RCC 7860 (cell line): Measurements from ENCODE around the gene SFI1.

Source experiments
- DNase-seq: peaks from one replicate; pipeline ENCODE4 v3.0.0-alpha.2; 2015; ENCODE audit warnings: low spot score
- FAIRE-seq: peaks from 2 replicates; lab custom pipeline; 2012; peaks lifted over from hg19 to GRCh38; lab: Jason Lieb, UNC

Gene SFI1

DNA sequence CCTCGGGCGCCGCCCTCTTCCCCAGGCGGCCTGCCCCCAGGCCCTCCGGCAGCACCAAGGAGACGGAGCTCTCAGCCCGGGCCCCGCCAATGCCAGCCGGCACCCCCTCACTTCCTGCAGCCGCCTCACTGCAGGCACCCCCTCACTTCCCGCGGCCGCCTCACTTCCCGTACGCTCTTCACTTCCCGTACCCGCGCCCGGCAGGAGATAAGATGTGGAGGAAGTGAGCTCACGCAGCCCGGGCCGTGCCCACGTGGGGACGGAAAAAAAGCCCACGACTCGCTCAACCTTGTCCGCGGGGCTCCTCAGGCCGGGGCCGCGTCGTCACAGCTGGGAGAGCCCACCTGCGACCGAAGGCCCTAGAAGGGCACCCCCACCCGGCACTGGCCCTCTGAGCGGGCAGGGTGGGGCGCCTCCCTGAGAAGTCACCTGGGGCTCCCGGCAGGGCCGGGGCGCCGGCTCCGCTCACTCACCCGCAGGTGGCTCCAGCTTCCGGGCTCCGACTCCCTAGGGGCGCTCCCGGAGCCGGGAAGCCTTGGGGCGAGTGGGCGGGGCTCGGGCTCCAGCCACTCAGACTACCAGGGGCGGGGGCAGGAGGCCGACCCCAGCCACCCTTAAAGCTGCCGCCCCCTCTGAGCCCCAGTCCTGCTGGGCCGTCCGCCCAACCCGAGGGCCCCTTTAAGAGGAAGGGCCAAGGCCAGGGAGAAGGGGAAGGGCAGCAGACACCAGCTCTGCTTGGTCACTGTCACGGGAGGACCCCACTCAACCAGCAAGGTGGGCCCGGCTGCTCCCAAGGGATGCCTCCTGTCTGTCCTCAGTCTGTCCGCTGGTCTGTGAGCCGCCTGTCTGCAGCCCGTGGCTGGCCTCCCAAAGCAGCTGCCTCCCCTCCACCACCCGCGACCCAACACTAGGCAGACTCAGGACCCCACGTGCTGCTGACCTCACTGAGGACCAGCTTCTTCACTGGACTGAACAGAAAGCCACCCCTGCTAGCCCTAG, 134.3 kb downstream of the SFI1 start:
- FAIRE-seq (no peak), DNase-seq (peak; percentile 63)

DNA sequence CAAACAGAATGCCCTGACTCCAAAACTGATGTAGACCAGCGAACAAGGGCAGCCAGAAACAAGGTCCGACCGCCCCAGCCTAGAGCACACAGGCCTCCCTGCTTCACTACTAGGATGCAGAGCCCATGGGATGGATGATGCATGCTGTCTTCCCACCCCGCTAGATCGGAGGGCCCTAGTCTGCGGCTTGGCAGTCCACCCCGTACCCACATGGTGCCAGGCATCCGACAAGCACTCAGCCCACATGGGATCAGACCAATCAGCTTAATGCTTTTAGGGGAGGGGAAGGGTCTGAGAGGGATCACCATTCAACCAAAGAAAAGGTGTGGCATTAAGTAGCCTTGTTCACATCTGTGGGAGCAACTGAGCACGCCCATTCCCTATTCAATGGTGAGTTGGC, 135.1 kb downstream of the SFI1 start:
- DNase-seq (no peak), FAIRE-seq (no peak)

DNA sequence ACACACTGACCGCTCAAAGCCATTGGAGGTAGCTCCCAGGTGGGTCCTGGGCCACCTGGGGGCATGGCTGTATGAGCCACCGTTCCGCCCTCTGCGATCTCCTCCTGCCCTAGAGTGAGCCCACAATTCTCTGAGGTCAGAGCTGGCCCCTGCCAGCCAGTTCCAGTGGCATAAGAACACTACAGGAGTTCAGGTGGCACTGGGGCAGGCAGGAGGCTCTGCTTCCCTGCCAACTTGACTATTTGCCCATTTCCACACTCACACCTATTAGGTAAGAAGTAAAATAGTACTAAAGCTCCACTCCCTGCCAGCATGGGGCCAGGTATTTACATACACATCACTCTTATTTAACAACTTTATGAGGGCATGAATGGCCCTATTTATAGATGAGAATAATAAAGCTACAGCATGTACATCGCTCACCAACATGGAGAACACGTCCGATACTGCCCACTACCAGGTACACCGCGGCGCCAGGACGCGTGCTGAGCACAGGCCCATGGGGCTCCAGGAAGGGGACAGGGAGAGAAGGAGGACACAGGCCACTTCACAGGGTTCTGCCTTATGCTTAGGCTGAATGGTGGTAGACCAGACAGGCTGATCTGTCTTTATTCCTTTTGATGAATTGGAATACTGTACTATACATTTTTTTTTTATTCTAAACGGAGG, 139.4 kb downstream of the SFI1 start:
- FAIRE-seq (no peak), DNase-seq (no peak)

DNA sequence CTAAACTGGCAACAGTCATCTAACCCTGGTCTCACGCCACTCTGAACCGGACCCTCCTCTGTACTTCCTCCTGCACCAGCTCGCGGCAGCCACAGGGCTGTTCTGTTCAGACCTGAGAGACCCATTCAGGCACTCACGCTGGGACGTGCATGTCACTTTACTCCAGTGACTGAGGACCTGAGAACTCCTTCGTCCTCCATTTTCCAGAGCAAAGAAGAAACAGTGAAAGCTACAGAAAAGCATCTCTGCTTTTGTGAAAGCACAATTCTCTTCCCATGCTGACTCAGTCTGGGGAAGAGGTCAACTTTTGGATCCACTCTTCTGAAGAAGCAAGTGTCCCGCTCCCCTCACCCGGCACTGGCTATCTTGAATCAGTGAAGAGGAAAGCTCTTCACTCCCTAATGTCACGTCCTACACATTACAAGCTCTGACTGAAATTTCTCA, 141.1 kb downstream of the SFI1 start:
- DNase-seq: peak; percentile 57
- peak; percentile 80 for FAIRE-seq

DNA sequence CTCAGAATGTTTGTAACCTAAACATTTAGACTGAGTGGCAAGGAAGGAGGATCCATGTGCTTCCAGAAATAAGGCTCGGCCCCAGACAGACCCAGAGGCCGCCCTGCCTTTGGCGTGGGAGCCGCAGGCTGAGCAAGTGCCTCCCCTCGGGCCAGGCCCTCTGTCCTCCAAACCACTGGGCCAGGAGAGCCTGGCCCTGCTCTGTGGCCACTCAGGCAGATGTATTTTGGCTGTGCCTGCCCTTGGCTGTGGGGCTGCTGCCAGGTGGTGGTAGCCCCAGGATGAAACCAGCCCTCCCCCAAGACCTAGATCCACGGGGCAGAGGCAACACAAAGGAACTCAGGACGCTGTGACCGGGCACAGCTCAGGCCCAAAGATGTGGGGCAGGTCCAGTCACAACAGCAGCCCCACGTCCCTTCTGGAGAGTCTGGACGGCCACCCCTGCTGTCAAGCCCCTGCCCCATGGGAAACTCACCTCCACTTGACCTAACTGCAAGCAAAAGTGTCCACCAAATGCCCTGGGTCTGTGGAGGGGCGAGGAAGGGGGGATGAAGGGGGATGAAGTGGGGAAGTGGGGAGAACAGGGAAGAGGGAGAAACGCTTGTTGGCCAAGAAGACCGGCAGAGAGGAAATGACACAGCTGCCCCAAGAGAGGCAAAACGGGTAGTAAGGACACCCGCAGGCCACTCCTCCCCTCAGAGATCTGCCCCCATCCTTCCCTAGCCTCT, 141.7 kb downstream of the SFI1 start:
- DNase-seq (peak; percentile 61), FAIRE-seq (peak; percentile 69)

DNA sequence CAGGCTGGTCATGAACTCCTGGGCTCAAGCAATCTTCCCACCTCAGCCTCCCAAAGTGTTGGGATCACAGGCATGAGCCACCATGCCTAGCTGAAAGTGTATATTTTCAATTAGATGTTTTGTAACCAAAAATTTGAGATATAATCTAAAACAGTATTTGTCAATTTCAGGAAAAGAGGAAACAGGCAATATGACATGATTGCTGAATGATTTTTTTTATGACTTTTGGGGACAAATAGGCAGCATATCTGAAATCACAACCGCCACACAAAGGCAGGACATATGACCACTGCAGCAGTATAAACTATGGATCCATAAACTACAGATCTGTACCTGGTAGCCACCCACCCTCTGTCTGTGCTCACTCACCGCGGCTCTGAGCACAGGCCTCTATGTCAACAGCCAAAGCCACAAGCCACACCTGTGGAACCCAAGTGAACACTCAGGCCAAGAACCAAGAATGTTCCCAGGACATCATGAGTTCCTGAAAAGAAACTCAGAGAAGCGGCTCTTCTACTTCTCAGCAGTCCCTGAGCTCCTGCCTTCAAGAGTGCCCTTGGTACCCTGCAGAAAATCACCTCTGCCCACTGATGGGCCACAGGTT, 143.2 kb downstream of the SFI1 start:
- DNase-seq (no peak), FAIRE-seq (no peak)

DNA sequence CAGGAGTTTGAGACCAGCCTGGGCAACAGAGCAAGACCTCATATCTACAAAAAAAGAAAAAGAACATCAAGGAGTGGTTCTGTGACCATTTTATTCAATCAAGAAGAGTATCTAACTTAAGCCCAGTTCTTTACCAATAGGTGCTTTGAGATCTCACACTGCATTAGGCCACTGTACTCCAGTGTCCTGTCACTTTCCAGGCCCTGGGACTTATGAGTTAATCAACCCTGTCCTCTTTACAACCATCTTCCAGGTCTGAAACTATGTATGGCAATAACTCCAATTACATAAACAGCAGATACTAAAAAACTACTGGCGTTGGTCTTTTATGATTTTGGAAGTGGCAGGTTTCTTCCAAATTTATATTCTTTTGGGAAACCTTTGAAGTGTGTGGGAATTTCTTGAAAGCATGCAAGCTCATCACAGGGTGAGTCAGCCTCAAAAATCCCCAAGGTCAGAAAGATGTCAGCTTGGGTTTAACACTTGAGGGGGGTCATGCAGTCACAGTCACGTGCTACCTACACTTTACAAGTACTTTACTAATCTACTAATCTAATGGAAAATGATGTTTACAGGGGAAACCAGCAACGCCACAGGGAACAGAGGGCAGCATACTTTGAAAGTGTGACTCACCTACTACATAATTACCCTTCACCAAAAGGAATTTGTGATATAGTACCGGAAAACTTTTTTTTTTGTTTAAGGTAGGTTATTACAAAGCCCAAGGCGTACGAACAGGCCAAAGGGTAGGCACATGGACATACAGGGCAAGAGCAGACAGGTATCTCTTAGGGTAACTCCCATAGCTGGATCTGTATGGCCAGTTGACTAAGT, 150.1 kb downstream of the SFI1 start:
- FAIRE-seq (peak; percentile 97), DNase-seq (peak; percentile 99)

DNA sequence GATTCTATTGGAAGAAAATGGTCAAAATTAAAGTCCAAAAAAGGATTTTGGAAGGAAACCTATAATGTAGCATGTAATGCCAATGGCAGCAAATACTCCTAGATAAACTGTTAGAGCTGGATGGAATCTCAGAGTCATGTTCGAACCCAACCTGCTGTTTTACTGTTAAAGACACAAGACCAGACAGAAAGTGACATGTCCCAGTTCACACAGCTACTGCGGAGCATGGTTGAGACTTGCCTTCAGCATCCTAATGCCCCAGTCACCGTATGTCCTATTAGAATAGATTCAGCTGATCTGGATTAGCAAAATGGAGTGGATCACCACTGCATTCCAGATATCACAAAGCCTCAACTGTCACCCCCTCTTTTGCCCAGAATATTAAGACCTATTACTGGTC, 150.7 kb downstream of the SFI1 start:
- FAIRE-seq (no peak), DNase-seq (no peak)

DNA sequence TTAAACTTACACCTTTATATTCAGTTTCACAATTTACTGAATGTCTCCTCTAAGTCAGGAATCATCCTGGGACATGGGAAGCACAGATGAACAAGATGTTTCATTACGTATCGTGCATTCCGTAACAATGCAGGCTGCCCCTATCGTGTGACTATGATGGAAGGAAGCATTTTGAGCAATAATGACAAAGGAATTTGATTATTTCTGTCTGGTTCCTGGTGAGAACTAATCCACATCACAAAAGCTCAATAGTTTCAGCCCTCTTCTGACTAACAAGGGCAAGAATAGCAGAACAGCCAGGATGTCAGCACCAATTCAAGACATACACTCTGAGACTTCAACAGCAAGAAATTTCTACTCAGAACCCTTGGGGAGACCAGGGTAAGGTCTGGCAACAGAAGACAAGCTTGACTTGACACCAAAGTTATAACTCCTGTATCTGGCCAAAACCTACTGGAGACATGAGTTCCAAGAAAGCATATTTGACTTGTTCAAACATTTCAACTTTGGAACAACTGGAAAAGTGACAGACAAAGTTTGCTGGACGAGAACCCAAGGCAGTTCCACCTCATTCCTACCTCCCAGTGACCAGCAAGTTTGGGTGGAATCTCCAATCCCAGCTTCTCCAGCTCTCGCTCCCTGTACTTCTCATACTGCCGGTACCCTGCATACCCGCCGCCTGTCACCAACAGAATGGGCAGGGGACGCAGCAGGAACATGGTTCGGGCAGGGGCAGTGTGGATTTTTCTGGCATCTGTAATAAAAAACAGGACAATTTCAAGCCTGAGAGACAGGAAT, 151.4 kb downstream of the SFI1 start:
- peak; percentile 57 for DNase-seq

DNA sequence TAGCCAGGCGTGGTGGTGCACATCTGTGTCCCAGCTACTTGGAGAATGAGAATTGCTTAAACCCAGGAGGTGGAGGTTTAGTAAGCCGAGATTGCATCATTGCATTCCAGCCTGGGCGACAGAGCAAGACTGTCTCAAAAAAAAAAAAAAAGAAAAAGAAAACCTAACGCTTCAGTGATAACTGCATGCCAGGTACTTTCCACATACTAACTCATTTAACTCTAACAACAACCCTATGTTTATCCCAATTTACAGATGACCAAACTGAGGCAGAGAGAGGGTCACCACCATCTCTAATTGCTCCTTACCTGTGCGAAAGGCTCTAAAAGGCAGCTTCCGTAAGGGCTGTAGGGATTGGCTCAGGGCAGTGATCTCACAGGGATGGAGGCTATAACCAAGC, 154.1 kb downstream of the SFI1 start:
- FAIRE-seq (peak; percentile 90), DNase-seq (peak; percentile 75)

More for the DNA sequence above, 151.4 kb downstream of the SFI1 start:
- FAIRE-seq: no peak

DNA sequence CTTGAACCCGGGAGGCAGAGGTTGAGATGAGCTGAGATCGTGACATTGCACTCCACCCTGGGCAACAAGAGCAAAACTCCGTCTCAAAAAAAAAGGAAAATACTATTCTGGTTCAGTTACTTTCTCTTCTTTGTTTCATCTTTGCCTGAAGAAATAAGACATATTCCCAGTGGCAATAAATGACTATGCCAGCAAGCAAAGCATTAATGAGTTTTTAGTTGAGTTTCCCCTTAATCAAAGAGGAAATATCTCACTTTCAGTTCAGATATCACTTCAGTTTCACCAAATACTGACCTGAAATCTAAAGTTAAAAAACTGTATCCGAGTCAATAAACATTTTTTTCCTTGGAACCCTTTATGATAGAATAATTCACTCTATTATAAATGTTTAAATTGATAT, 155.3 kb downstream of the SFI1 start:
- no peak for FAIRE-seq

DNA sequence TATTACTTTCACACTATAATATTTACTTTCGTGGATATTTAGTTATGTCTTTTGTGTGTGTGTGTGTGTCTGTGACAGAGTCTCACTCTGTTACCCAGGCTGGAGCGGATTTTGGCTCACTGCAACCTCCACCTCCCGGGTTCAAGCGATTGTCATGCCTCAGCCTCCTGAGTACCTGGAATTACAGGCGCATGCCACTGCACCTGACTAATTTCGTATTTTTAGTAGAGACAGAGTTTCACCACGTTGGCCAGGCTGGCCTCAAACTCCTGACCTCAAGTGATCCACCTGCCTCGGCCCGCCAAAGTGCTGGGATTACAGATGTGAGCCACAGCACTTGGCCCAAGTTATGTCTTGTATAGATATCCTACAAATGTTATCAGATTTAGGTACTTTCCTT, 155.8 kb downstream of the SFI1 start:
- FAIRE-seq (no peak), DNase-seq (no peak)

More for the DNA sequence above, 155.3 kb downstream of the SFI1 start:
- DNase-seq: no peak

DNA sequence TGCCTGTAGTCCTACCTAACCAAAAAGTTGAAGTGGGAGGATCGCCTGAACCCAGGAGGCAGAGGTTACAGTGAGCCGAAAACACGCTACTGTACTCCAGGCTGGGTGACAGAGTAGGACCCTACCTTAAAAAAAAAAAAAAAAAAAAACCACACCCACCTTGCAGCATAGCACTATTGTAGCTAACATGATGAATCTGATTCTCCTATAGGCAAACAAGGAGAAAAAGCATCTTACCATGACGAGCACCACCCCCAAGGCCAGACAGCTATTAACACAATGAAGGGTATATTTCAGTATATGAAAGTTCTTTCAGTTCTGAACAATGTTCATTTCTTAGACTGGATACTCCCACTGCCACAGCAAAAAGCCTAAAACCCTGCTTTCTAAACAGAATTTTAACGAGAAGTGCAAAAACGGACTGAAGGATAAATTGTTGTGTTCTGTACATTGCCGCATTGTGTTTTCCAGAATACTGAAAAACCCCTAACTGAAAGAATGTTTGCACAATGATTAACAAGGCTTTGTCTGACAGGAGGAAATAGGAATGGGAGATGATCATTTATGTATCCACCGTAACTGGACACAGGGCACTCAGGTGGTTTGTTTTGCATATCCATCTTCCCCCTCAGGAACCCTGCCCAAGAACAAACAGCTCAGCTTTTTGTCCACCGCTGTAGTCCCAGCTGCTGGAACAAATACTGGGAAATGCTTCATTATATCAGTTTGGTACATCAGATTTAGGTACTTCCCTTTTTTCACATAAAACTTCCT, 156.8 kb downstream of the SFI1 start:
- DNase-seq (peak; percentile 64), FAIRE-seq (peak; percentile 77)

DNA sequence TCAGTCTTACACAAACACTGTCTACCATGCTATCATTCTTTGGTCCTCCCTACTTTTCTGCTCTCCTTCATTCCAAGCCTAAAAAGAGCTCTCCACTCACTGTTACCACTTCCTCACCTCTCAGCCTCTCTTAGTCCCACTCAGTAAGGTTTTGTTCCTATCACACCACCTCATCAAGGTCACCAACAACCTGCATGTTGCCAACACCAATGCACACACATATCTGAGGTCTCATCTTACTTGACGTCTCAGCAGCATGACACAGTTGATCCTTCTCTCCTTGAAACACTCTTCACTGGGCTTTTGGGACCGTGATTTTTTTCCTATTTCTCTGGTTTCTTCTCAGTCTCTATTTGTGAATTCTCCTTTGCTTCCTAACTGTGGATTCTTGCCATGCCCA, 157.6 kb downstream of the SFI1 start:
- no peak for FAIRE-seq
- no peak for DNase-seq

DNA sequence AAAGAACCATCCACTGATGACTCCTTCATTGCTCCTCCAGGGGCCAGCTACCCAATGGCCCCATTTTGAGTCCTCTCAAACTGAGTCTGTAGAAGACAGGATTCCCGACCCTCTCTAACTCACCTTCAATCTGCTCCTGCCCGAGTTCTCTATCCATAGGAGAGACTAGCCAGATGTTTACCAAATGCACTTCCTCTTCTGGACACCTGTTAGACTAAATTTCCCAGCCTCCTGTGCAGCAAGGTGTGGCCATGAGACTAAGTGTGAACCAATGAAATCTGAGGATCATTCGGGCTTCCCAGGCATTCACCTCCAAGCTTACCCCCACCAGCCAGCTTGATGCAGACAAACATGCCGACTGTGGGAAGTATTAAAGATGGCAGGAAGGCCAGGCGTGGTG, 158.1 kb downstream of the SFI1 start:
- FAIRE-seq (no peak), DNase-seq (no peak)

DNA sequence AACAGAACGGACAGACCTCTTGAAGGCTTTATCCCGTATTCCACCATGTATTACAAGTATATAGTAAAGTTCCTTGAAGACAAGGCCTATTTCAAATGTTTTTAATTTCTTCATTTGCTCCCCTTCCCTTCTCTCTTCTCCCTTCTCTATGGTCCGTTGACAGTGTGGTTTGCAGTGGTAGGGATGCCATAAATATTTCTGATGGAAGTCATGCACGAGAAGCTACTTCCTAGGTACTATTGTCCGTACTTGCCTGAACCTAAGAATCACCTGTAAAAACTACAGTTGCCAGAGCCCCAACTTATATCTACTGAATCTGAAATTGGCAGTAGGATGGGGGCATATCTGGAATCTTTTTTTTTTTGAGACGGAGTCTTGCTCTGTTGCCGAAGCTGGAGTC, 162.9 kb downstream of the SFI1 start:
- DNase-seq (peak; percentile 71), FAIRE-seq (peak; percentile 76)

DNA sequence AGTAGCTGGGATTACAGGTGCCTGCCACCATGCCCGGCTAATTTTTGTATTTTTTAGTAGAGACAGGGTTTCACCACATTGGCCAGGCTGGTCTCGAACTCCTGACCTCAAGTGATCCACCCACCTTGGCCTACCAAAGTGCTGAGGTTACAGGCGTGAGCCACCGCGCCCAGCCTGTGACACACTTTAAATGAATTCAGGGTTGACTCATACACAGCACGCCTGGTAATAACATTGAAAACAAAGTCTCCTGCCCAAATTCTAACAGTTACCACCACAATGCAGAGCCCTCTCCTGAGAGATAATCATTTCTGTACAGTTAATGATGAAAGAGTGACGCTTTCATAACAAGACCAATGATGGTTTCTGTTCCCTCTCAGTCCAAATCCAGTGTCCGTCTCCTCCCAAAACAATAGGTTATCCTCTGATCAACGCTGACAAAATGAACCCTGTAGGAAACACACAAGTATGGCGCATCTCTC, 164.6 kb downstream of the SFI1 start:
- FAIRE-seq (peak; percentile 55), DNase-seq (peak; percentile 88)
